ENCODE results near the gene STK39.

Gene STK39

DNA sequence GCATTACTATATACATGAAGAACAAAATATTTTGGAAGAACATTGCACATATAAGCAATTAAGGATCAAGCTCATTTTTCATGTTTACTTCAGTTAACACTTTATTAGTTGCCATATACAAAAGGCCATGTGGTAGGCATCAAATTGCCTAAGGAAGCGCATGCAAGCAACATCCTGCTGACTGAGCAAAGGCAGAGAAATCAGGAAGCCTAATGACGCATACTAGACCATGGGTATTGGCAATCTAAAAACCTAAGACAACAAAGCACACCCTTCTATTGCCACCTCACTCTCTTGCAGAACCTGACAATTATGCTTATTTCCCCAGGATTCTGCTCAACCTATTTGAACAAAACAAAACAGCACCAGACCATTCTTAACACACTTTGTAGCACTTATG lies 171.9 kb downstream of the STK39 start:
- Histone ChIP-seq H3K4me3 (ENCODE audit: insufficient read depth in 1 of 2, low read depth in 1 of 2, low read length in 2 of 2) (no peak overlapping the region), H2AK5ac (ENCODE audit: low read length, severe bottlenecking) (no peak overlapping the region), H2BK120ac (ENCODE audit: low read depth, low read length) (no peak overlapping the region), H3K9me3 (ENCODE audit: control insufficient read depth, low read length) (no peaks in the 10 kb centered on the region), H3K18ac (ENCODE audit: low read depth in 1 of 2, low read length in 2 of 2) (no peak overlapping the region), H4K91ac (ENCODE audit: low read length) (no peak overlapping the region), H3K4me1 (ENCODE audit: control insufficient read depth, insufficient read depth, low read depth, low read length) (no peaks in the 10 kb centered on the region), H2BK12ac (ENCODE audit: low read length in 2 of 2) (no peak overlapping the region), H3K14ac (ENCODE audit: low read length in 2 of 2) (no peak overlapping the region), H3K4ac (ENCODE audit: low read depth in 1 of 2, low read length in 2 of 2) (no peak overlapping the region), H3K79me1 (replicated peaks; ENCODE audit: low read length, poor library complexity, severe bottlenecking) (peaks cover 7% of the 10 kb centered on the region), H2BK15ac (ENCODE audit: low read depth, poor library complexity, severe bottlenecking) (no peak overlapping the region), H4K8ac (ENCODE audit: low read length) (no peak overlapping the region), H3K27ac (ENCODE audit: low read length, poor library complexity, severe bottlenecking) (no peak overlapping the region), H3K23ac (ENCODE audit: low read length in 2 of 2) (no peak overlapping the region), H2AFZ (ENCODE audit: low read depth, low read length) (no peak overlapping the region), H3K4me2 (ENCODE audit: low read length, poor library complexity, severe bottlenecking) (no peak overlapping the region), H3K27me3 (ENCODE audit: control insufficient read depth in 1 of 2, insufficient read depth in 1 of 2, low read length in 2 of 2) (no peaks in the 10 kb centered on the region), H3K36me3 (ENCODE audit: control insufficient read depth in 1 of 2, insufficient read depth in 2 of 2, low read depth in 1 of 2, low read length in 2 of 2) (peaks cover 11 to 38% of the 10 kb centered on the region in 2 experiments), H2BK5ac (ENCODE audit: low read depth, low read length, poor library complexity, severe bottlenecking) (no peak overlapping the region), H3K9ac (ENCODE audit: low read length) (no peak overlapping the region)
- peak; percentile 4 for DNase-seq
- WGBS = 93% methylated on average over 2 of the region's 2 CpGs

DNA sequence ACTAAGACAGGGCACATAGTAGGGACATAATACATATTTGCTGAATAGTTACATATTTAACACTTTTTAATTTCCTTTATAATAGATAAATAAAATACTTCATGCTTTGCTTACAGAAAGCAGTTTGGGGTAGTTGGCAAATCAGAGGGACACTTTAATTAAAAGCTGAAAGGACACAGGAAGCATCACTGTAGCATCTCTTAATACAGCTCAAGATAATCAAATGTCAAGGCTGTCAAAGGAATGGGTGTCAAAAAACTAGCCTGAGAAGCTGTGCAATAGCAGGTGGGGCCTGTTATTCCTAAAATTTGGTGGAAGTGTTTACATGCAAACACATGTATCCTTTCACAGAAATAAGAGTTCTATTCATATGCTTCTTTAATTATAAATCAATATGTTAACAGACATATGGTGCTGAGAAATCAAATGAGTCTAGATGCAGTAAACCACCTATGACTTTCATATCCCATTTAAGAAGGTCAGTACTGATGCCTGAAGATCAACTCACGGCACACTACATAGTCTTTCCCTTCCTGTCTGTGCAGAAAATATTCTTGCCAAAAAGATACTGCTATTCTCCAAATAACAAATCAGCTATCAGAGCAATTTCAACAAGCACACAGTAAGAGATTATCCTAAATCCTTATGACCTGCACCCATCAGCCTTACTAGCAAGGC lies 174.6 kb downstream of the STK39 start:
- no peak overlapping the region for H3K9ac ChIP-seq (ENCODE audit: low read length)
- H3K27me3 ChIP-seq (ENCODE audit: control insufficient read depth in 1 of 2, insufficient read depth in 1 of 2, low read length in 2 of 2) = no peaks in the 10 kb centered on the region
- no peak overlapping the region for H2BK15ac ChIP-seq (ENCODE audit: low read depth, poor library complexity, severe bottlenecking)
- H3K79me1 ChIP-seq (replicated peaks; ENCODE audit: low read length, poor library complexity, severe bottlenecking) = peaks cover 1% of the 10 kb centered on the region
- no peak overlapping the region for H2BK120ac ChIP-seq (ENCODE audit: low read depth, low read length)
- DNase-seq = no peak
- H3K18ac ChIP-seq (ENCODE audit: low read depth in 1 of 2, low read length in 2 of 2) = no peak overlapping the region
- H3K23ac ChIP-seq (ENCODE audit: low read length in 2 of 2) = no peak overlapping the region
- H3K4ac ChIP-seq (ENCODE audit: low read depth in 1 of 2, low read length in 2 of 2) = no peak overlapping the region
- 97% methylated on average over 1 of the region's 1 CpG for WGBS
- H2BK5ac ChIP-seq (ENCODE audit: low read depth, low read length, poor library complexity, severe bottlenecking) = no peak overlapping the region
- no peak overlapping the region for H3K4me3 ChIP-seq (ENCODE audit: insufficient read depth in 1 of 2, low read depth in 1 of 2, low read length in 2 of 2)
- H4K8ac ChIP-seq (ENCODE audit: low read length) = no peak overlapping the region
- H2BK12ac ChIP-seq (ENCODE audit: low read length in 2 of 2) = no peak overlapping the region
- no peaks in the 10 kb centered on the region for H3K4me1 ChIP-seq (ENCODE audit: control insufficient read depth, insufficient read depth, low read depth, low read length)
- H2AK5ac ChIP-seq (ENCODE audit: low read length, severe bottlenecking) = no peak overlapping the region
- no peak overlapping the region for H4K91ac ChIP-seq (ENCODE audit: low read length)
- no peaks in the 10 kb centered on the region for H3K9me3 ChIP-seq (ENCODE audit: control insufficient read depth, low read length)
- H2AFZ ChIP-seq (ENCODE audit: low read depth, low read length) = no peak overlapping the region
- no peak overlapping the region for H3K27ac ChIP-seq (ENCODE audit: low read length, poor library complexity, severe bottlenecking)
- H3K14ac ChIP-seq (ENCODE audit: low read length in 2 of 2) = no peak overlapping the region
- peaks cover 3 to 43% of the 10 kb centered on the region in 2 experiments for H3K36me3 ChIP-seq (ENCODE audit: control insufficient read depth in 1 of 2, insufficient read depth in 2 of 2, low read depth in 1 of 2, low read length in 2 of 2)
- H3K4me2 ChIP-seq (ENCODE audit: low read length, poor library complexity, severe bottlenecking) = no peak overlapping the region

DNA sequence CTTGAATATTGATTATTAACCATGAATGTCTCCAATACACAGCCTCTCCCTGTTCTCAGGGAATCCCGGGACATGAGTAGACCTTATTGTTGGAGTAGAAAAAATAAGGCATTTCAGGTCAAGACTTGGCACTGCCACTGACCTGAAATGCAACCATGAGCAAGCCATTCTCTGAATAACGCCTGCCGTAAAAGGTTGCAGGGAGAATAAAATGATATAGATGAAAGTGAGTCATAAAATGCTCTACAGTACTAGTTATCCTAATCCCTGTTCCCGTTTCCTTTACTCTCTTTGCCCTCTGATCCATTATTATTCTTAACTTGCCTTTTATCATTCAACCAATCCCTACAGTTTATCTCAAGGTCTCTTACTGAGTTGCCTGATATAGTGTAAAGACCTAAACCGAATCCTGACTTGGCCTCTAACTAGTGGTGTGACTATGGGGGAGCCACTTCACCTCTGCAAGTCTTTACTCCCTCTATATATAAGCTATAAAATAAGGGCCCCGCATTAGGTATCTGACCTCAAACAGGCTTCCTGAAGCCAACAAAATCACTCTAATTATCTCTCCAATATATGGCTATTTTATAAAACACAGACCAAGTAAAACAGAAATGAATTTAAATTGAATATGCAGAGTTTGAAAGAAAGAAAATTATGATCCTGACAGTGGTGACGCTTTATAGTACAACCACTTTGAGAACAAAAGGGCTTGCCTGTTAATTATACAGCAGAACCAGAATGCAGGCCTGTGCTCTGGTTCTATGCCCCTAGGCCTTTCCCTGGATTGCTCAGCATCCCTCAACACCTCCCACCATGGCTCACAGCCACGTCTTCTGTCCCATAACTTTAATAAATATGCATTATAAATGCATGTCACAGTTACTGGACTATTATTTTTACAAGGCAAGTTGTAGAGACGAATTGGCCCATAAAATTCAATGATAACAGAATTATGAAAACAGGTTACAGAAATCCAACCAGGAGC lies 183.1 kb downstream of the STK39 start:
- Histone ChIP-seq H3K79me1 (replicated peaks; ENCODE audit: low read length, poor library complexity, severe bottlenecking) (peaks cover 18% of the 10 kb centered on the region), H2BK5ac (ENCODE audit: low read depth, low read length, poor library complexity, severe bottlenecking) (no peak overlapping the region), H3K4me3 (ENCODE audit: insufficient read depth in 1 of 2, low read depth in 1 of 2, low read length in 2 of 2) (no peak overlapping the region), H3K4me2 (ENCODE audit: low read length, poor library complexity, severe bottlenecking) (no peak overlapping the region), H2AFZ (ENCODE audit: low read depth, low read length) (no peak overlapping the region), H3K9me3 (ENCODE audit: control insufficient read depth, low read length) (no peaks in the 10 kb centered on the region), H3K18ac (ENCODE audit: low read depth in 1 of 2, low read length in 2 of 2) (no peak overlapping the region), H3K9ac (ENCODE audit: low read length) (no peak overlapping the region), H3K4me1 (ENCODE audit: control insufficient read depth, insufficient read depth, low read depth, low read length) (peaks cover 3% of the 10 kb centered on the region), H3K23ac (ENCODE audit: low read length in 2 of 2) (no peak overlapping the region), H2BK12ac (ENCODE audit: low read length in 2 of 2) (no peak overlapping the region), H2BK15ac (ENCODE audit: low read depth, poor library complexity, severe bottlenecking) (no peak overlapping the region), H3K36me3 (ENCODE audit: control insufficient read depth in 1 of 2, insufficient read depth in 2 of 2, low read depth in 1 of 2, low read length in 2 of 2) (peaks cover 8 to 54% of the 10 kb centered on the region in 2 experiments), H3K27ac (ENCODE audit: low read length, poor library complexity, severe bottlenecking) (no peak overlapping the region), H3K27me3 (ENCODE audit: control insufficient read depth in 1 of 2, insufficient read depth in 1 of 2, low read length in 2 of 2) (no peaks in the 10 kb centered on the region), H4K8ac (ENCODE audit: low read length) (no peak overlapping the region), H2AK5ac (ENCODE audit: low read length, severe bottlenecking) (peak overlapping the region; percentile 26), H3K4ac (ENCODE audit: low read depth in 1 of 2, low read length in 2 of 2) (no peak overlapping the region), H4K91ac (ENCODE audit: low read length) (no peak overlapping the region), H3K14ac (ENCODE audit: low read length in 2 of 2) (no peak overlapping the region), H2BK120ac (ENCODE audit: low read depth, low read length) (no peak overlapping the region)
- 97% methylated on average over 7 of the region's 9 CpGs for WGBS
- DNase-seq = no peak

DNA sequence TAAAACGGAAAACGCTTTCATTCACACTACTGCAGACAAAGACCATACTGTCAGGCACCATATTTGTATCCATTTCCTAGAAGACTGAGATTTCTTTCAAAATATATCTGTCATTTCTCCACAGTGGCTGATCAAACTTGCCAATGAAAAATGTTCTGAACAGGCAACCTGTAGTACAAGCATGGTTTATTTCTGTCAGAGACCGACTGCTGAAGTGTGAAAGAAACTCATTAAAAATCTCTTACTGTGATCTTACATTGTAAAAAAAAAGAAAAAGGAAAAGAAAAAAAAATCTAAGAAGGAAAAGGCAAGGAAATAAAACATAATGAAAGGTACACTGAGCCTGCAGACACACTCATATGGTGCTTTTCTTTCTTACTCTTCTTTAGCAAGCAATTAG lies 184.5 kb downstream of the STK39 start:
- H3K36me3 ChIP-seq (ENCODE audit: control insufficient read depth in 1 of 2, insufficient read depth in 2 of 2, low read depth in 1 of 2, low read length in 2 of 2) = peaks cover 8 to 63% of the 10 kb centered on the region in 2 experiments
- no peak overlapping the region for H3K4ac ChIP-seq (ENCODE audit: low read depth in 1 of 2, low read length in 2 of 2)
- peaks cover 3% of the 10 kb centered on the region for H3K4me1 ChIP-seq (ENCODE audit: control insufficient read depth, insufficient read depth, low read depth, low read length)
- H3K79me1 ChIP-seq (replicated peaks; ENCODE audit: low read length, poor library complexity, severe bottlenecking) = peaks cover 23% of the 10 kb centered on the region
- H3K9me3 ChIP-seq (ENCODE audit: control insufficient read depth, low read length) = no peaks in the 10 kb centered on the region
- H4K91ac ChIP-seq (ENCODE audit: low read length) = no peak overlapping the region
- no peak for DNase-seq
- H3K27me3 ChIP-seq (ENCODE audit: control insufficient read depth in 1 of 2, insufficient read depth in 1 of 2, low read length in 2 of 2) = no peaks in the 10 kb centered on the region
- no peak overlapping the region for H2BK120ac ChIP-seq (ENCODE audit: low read depth, low read length)
- no peak overlapping the region for H2BK15ac ChIP-seq (ENCODE audit: low read depth, poor library complexity, severe bottlenecking)
- no peak overlapping the region for H3K23ac ChIP-seq (ENCODE audit: low read length in 2 of 2)
- H3K9ac ChIP-seq (ENCODE audit: low read length) = no peak overlapping the region
- no peak overlapping the region for H3K27ac ChIP-seq (ENCODE audit: low read length, poor library complexity, severe bottlenecking)
- H3K4me2 ChIP-seq (ENCODE audit: low read length, poor library complexity, severe bottlenecking) = no peak overlapping the region
- no peak overlapping the region for H3K4me3 ChIP-seq (ENCODE audit: insufficient read depth in 1 of 2, low read depth in 1 of 2, low read length in 2 of 2)
- no peak overlapping the region for H2AFZ ChIP-seq (ENCODE audit: low read depth, low read length)
- WGBS = 96% methylated on average over 2 of the region's 3 CpGs
- H2BK12ac ChIP-seq (ENCODE audit: low read length in 2 of 2) = no peak overlapping the region
- H3K14ac ChIP-seq (ENCODE audit: low read length in 2 of 2) = no peak overlapping the region
- no peak overlapping the region for H2AK5ac ChIP-seq (ENCODE audit: low read length, severe bottlenecking)
- H3K18ac ChIP-seq (ENCODE audit: low read depth in 1 of 2, low read length in 2 of 2) = no peak overlapping the region
- no peak overlapping the region for H4K8ac ChIP-seq (ENCODE audit: low read length)
- H2BK5ac ChIP-seq (ENCODE audit: low read depth, low read length, poor library complexity, severe bottlenecking) = no peak overlapping the region

Data from mesenchymal stem cell (in vitro differentiated cells and primary cell).